Panc1 (cell line): ENCODE results near the gene MORN4. TPM values are rescaled to one million over a fixed set of nuclear protein-coding genes. Genes with fewer than 3 reads are reported as not detected.
A peak's percentile ranks its signal among the peaks of the same experiment; 100 is the strongest.

Experiments used
- ATAC-seq: fragments of 200-7000 bp; cut with Tn5 transposase; 2 replicates; pipeline ENCODE4 v1.9.1; 2020; ENCODE audit warnings: mild to moderate bottlenecking, moderate library complexity
- BruUV-seq: library from RNA; stranded (reverse); fragments of 400-500 nt; replicated peaks from 2 replicates; lab custom pipeline; 2021; lab: Mats Ljungman, UMichigan
- CTCF ChIA-PET: fragments of 300-600 bp; sonication (Branson Sonifier 250); formaldehyde crosslinking; loops from one replicate; lab custom pipeline; 2022; ENCODE audit warnings: antibody characterized with exemption; lab: Charles Lee
- POLR2A ChIA-PET: fragments of 300-600 bp; sonication (Branson Sonifier 250); formaldehyde crosslinking; loops from one replicate; lab custom pipeline; 2022; ENCODE audit warnings: antibody characterized with exemption; lab: Charles Lee
- DNase-seq: peaks from one replicate; pipeline ENCODE4 v3.0.0-alpha.2; 2010; ENCODE audit warnings: low read depth, low spot score
- H3K27ac ChIP-seq: 2 replicates; pipeline ENCODE4 v1.5.1; 2011; ENCODE audit warnings: mild to moderate bottlenecking, low read length, inconsistent platforms
- H3K27me3 ChIP-seq: fragments of 200-500 bp; sonication (Bioruptor generic); 2 replicates; pipeline ENCODE4 v1.6.0; 2014; ENCODE audit warnings: low read length, inconsistent platforms; ENCODE audit not compliant: control insufficient read depth, insufficient read depth
- H3K36me3 ChIP-seq: fragments of 200-500 bp; sonication (Bioruptor generic); 2 replicates; pipeline ENCODE4 v1.5.1; 2014; ENCODE audit warnings: inconsistent platforms, mild to moderate bottlenecking, low read length, moderate library complexity; ENCODE audit not compliant: control insufficient read depth, insufficient read depth
- H3K4me1 ChIP-seq: 2 replicates; pipeline ENCODE4 v1.5.1; 2011; ENCODE audit warnings: inconsistent platforms, mild to moderate bottlenecking, low read length, moderate library complexity; ENCODE audit not compliant: control insufficient read depth, insufficient read depth
- H3K4me3 ChIP-seq, 2 experiments: 2 replicates each; pipeline ENCODE4 v1.5.1; 2011 to 2012; ENCODE audit warnings: low read depth in 2 of 2, low read length in 2 of 2, mild to moderate bottlenecking in 2 of 2, inconsistent platforms in 1 of 2, moderate library complexity in 1 of 2
- H3K9me3 ChIP-seq: fragments of 200-500 bp; sonication (Bioruptor generic); 2 replicates; pipeline ENCODE4 v1.5.1; 2014; ENCODE audit warnings: low read depth, mild to moderate bottlenecking, inconsistent platforms, low read length, moderate library complexity; ENCODE audit not compliant: control insufficient read depth, insufficient read depth
- POLR2AphosphoS5 ChIP-seq: IDR thresholded peaks from 2 replicates; pipeline ENCODE4 v1.6.1; 2012; ENCODE audit warnings: mild to moderate bottlenecking, low read depth, low read length, moderate library complexity
- REST ChIP-seq, 2 experiments: IDR thresholded peaks; 2 replicates each; pipeline ENCODE4 v1.6.1; 2011 to 2012; ENCODE audit warnings: low read depth in 2 of 2, control low read depth in 1 of 2, low read length in 1 of 2, mild to moderate bottlenecking in 1 of 2, moderate library complexity in 1 of 2; ENCODE audit not compliant: insufficient read depth in 1 of 2
- SIN3A ChIP-seq: IDR thresholded peaks from 2 replicates; pipeline ENCODE4 v1.6.1; 2012; ENCODE audit warnings: low read depth, mild to moderate bottlenecking, low read length, moderate library complexity, borderline replicate concordance; ENCODE audit not compliant: insufficient read depth
- TCF7L2 ChIP-seq: IDR thresholded peaks from 2 replicates; pipeline ENCODE4 v1.6.1; 2011; ENCODE audit warnings: mild to moderate bottlenecking, low read depth, low read length, inconsistent platforms
- in situ Hi-C: cut with HindIII; loops from 2 replicates; pipeline ENCODE4 v1.10.0; 2016; ENCODE audit warnings: low sequenced_read_pairs, low pct_unique_long_range_greater_than_20kb
- intact Hi-C: fragments of 100-400 bp; cut with micrococcal nuclease; formaldehyde crosslinking; loops from one replicate; pipeline ENCODE4 v1.10.0; 2022; ENCODE audit not compliant: unreplicated experiment
- total RNA-seq: library from RNA; stranded (reverse); gene quantifications from one replicate; pipeline ENCODE4 v1.2.1, GENCODE V29; 2021; ENCODE audit not compliant: unreplicated experiment
- TF ChIP-seq, protein P1 (sequence below): fragments of 450-650 bp; IDR thresholded peaks from 2 replicates; pipeline ENCODE4 v1.5.1; 2017; ENCODE audit warnings: mild to moderate bottlenecking

The MORN4 gene
- total RNA-seq, 1 experiment from 2014 or later = 17.9 TPM

DNA sequence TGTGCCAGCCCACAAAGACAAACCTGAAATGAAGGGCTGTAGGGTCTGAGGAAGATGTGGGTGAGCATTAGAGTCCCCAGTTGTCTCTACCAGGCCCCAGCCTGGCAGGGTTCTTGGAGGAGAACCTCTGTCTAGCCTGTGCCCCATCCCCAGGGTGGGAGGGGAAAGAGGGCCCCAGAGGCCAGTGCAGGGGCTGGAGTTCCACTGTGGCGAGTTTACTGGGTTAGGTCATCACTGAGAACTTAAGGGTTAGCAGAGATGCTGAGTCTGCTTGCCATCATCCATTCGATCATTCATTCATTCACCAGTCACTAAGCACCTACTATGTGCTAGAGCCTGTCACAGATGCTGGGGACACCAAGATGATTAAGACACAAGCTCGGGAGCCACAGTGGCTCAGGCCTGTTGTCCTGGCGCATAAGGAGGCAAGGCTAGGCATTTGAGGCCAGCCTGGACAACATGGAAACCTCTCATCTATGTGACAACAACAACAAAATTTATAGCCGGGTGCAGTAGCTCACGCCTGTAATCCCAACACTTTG, 58.1 kb downstream of the MORN4 start:
- in situ Hi-C loops = no loop called here
- ChIA-PET POLR2A (interaction anchor here (0.6 kb wide), 1 partner anchor 41 kb away, joined by 3 read pairs; no protein-coding TSS in a partner anchor), CTCF (interaction anchor here (0.6 to 1.6 kb wide), 2 partner anchors 22 to 37 kb away, joined by 4 to 5 read pairs; no protein-coding TSS in a partner anchor)
- intact Hi-C loops = no loop called here
- no peak overlapping the region for H3K4me3 ChIP-seq
- TF ChIP-seq POLR2AphosphoS5 = no peak
- no peak for TF ChIP-seq TCF7L2
- TF ChIP-seq SIN3A = no peak
- TF ChIP-seq, protein P1, sequence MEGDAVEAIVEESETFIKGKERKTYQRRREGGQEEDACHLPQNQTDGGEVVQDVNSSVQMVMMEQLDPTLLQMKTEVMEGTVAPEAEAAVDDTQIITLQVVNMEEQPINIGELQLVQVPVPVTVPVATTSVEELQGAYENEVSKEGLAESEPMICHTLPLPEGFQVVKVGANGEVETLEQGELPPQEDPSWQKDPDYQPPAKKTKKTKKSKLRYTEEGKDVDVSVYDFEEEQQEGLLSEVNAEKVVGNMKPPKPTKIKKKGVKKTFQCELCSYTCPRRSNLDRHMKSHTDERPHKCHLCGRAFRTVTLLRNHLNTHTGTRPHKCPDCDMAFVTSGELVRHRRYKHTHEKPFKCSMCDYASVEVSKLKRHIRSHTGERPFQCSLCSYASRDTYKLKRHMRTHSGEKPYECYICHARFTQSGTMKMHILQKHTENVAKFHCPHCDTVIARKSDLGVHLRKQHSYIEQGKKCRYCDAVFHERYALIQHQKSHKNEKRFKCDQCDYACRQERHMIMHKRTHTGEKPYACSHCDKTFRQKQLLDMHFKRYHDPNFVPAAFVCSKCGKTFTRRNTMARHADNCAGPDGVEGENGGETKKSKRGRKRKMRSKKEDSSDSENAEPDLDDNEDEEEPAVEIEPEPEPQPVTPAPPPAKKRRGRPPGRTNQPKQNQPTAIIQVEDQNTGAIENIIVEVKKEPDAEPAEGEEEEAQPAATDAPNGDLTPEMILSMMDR = no peak
- no peak for TF ChIP-seq REST (IDR thresholded peaks at IDR 0.05; ENCODE audit: insufficient read depth in 1 of 2, low read depth in 2 of 2, low read length in 1 of 2)
- H3K36me3 ChIP-seq = no peaks in the 10 kb centered on the region
- no peaks in the 10 kb centered on the region for H3K9me3 ChIP-seq
- peak; percentile 49 for ATAC-seq
- BruUV-seq = no TSS peak
- DNase-seq = no peak
- peaks cover 55% of the 10 kb centered on the region for H3K4me1 ChIP-seq
- peak overlapping the region; percentile 87 for H3K27ac ChIP-seq
- no peaks in the 10 kb centered on the region for H3K27me3 ChIP-seq

DNA sequence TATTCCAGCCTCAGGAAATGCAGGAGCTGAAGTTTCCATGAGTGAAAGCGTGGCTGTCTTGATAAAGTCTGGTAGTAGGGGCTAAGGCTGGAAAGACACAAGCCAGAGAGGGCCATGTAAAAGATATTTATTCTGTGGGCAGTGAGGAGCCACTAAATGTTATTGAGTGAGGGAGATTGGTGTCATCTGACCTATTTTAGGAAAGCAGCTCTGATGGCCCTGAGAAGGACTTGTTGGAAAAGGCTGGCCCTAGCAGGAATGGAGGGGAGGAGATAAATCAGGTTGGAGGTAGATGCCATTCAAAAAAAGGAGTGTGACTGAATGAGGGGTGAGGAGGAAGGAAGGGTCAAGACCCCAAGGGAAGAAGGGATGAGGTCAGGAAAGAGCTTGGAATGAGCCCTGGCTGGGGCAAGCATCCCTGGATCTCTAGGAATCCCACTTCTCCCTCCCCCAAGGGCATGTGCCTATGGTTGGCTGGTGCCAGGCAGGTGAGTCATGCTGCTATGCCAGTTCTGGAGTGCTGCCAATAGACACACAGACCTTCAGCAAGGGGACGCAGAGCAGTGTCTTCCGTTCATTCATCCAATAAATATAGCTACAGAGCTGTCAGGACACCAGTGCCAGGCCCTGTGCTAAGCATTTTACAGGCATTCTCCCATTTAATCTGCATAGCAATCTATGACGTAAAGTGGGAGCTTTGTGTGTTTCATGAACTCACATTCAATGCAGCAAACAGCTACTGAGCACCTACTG, 58.8 kb downstream of the MORN4 start:
- Histone ChIP-seq H3K4me3 (no peak overlapping the region), H3K27me3 (no peaks in the 10 kb centered on the region), H3K4me1 (peaks cover 55% of the 10 kb centered on the region), H3K9me3 (no peaks in the 10 kb centered on the region), H3K27ac (peak overlapping the region; percentile 87), H3K36me3 (no peaks in the 10 kb centered on the region)
- TF ChIP-seq, protein P1 = no peak
- TF ChIP-seq REST (IDR thresholded peaks at IDR 0.05; ENCODE audit: insufficient read depth in 1 of 2, low read depth in 2 of 2, low read length in 1 of 2) = peak in 1 of 2 experiments; percentile 72; a peak in 1 of 4 replicates
- TF ChIP-seq TCF7L2 = peak; percentile 35; the same call in 1 of the 2 replicates
- TF ChIP-seq POLR2AphosphoS5 = peak; percentile 96
- TF ChIP-seq SIN3A = 0 out of 2 replicates have a peak, but pooled peaks have one; percentile 43
- in situ Hi-C loops = no loop called here
- ChIA-PET CTCF (interaction anchor here (0.6 to 1.6 kb wide), 3 partner anchors 22 to 110 kb away, joined by 4 to 5 read pairs (median 5); no protein-coding TSS in a partner anchor), POLR2A (interaction anchor here (0.6 kb wide), 1 partner anchor 25 kb away, joined by 3 read pairs; no protein-coding TSS in a partner anchor)
- DNase-seq (peak; percentile 94), ATAC-seq (peak; percentile 88)
- intact Hi-C loops = no loop called here
- BruUV-seq = no TSS peak
